HCT116 (cell line): ENCODE results near the gene MT3.

Source experiments
- CTCF ChIP-seq, 3 experiments: fragments of 200-600 bp in 1 of 3; sonication (generic) in 1 of 3; IDR thresholded peaks in 2 of 3; conservative IDR thresholded peaks in 1 of 3; 2 replicates each; pipeline ENCODE4 v1.5.1; 2012 to 2017; ENCODE audit warnings: low read depth in 2 of 3, low read length in 2 of 3, antibody characterized with exemption in 1 of 3, borderline replicate concordance in 1 of 3, control low read depth in 1 of 3, mild to moderate bottlenecking in 1 of 3, mixed read lengths in 1 of 3, mixed run types in 1 of 3, moderate library complexity in 1 of 3; ENCODE audit not compliant: insufficient read depth in 1 of 3
- EZH2 ChIP-seq: fragments of 200-600 bp; sonication (generic); IDR thresholded peaks from 2 replicates; pipeline ENCODE4 v1.6.1; 2017; ENCODE audit warnings: antibody characterized with exemption, mixed run types
- POLR2A ChIP-seq: IDR thresholded peaks from 2 replicates; pipeline ENCODE4 v1.7.0; 2011; ENCODE audit warnings: borderline replicate concordance; ENCODE audit not compliant: insufficient read depth, insufficient read length; ENCODE audit errors: extremely low read depth
- REST ChIP-seq: IDR thresholded peaks from 2 replicates; pipeline ENCODE4 v1.6.1; 2012; ENCODE audit warnings: low read depth
- SRF ChIP-seq: IDR thresholded peaks from 2 replicates; pipeline ENCODE4 v1.6.1; 2012; ENCODE audit warnings: low read depth
- YY1 ChIP-seq: IDR thresholded peaks from 2 replicates; pipeline ENCODE4 v1.6.1; 2011; ENCODE audit warnings: low read length, low read depth, moderate library complexity, mild to moderate bottlenecking; ENCODE audit not compliant: insufficient replicate concordance; ENCODE audit errors: extremely low read depth
- ZBTB33 ChIP-seq: IDR thresholded peaks from 2 replicates; pipeline ENCODE4 v1.6.1; 2011; ENCODE audit warnings: mild to moderate bottlenecking, low read length, moderate library complexity; ENCODE audit not compliant: insufficient replicate concordance; ENCODE audit errors: extremely low read depth

GRCh38 chr16:56608876-56609462 lies 19.6 kb downstream of the MT3 start:
- TF ChIP-seq SRF (no peak), POLR2A (no peak), REST (no peak), EZH2 (no peak), YY1 (no peak), CTCF (IDR thresholded peaks at IDR 0.05 in 2 of 3, conservative IDR thresholded peaks at IDR 0.05 in 1 of 3; ENCODE audit: borderline replicate concordance in 1 of 3, insufficient read depth in 1 of 3, low read depth in 2 of 3, low read length in 2 of 3) (no peak), ZBTB33 (no peak)
